Activated naive CD4-positive, alpha-beta T cell treated with anti-CD3 and anti-CD28 coated beads for 36 hours (primary cell): ENCODE data around the gene KLF2. TPM values are rescaled to one million over a fixed set of nuclear protein-coding genes. Genes with fewer than 3 reads are reported as not detected.
"Not testable (repeated sequence)": the region's sequence is repeated elsewhere in the genome, so short reads cannot be mapped to it uniquely, and the experiment has no call there.

Source experiments
- CTCF ChIA-PET: fragments of 350-600 bp; sonication (Branson Sonifier 250); formaldehyde crosslinking; loops from one replicate; lab custom pipeline; 2021; ENCODE audit warnings: antibody characterized with exemption; lab: Charles Lee
- DNase-seq: peaks from one replicate; pipeline ENCODE4 v3.0.0-alpha.2; 2020
- H3K27ac Mint-ChIP-seq: one replicate; pipeline ENCODE4 v1.8.0; 2021; ENCODE audit warnings: mild to moderate bottlenecking, mixed read lengths
- H3K27me3 Mint-ChIP-seq: one replicate; pipeline ENCODE4 v1.8.0; 2021; ENCODE audit warnings: low read depth, mixed read lengths
- H3K36me3 Mint-ChIP-seq: one replicate; pipeline ENCODE4 v1.8.0; 2021; ENCODE audit warnings: low read depth, mixed read lengths
- H3K4me1 Mint-ChIP-seq: one replicate; pipeline ENCODE4 v1.8.0; 2021; ENCODE audit warnings: low read depth, mixed read lengths
- H3K4me3 Mint-ChIP-seq: one replicate; pipeline ENCODE4 v1.8.0; 2021; ENCODE audit warnings: mild to moderate bottlenecking, moderate library complexity, mixed read lengths
- H3K9me3 Mint-ChIP-seq: one replicate; pipeline ENCODE4 v1.8.0; 2021; ENCODE audit warnings: mixed read lengths
- intact Hi-C: fragments of 100-400 bp; cut with micrococcal nuclease; formaldehyde crosslinking; loops from one replicate; pipeline ENCODE4 v1.15.1; 2023
- total RNA-seq, 2 experiments: library from RNA; stranded (reverse); gene quantifications; one replicate each; pipeline ENCODE4 v1.2.3, GENCODE V29; 2021

KLF2 gene
- total RNA-seq, 2 experiments from 2014 or later = 0.22 to 0.69 TPM

DNA sequence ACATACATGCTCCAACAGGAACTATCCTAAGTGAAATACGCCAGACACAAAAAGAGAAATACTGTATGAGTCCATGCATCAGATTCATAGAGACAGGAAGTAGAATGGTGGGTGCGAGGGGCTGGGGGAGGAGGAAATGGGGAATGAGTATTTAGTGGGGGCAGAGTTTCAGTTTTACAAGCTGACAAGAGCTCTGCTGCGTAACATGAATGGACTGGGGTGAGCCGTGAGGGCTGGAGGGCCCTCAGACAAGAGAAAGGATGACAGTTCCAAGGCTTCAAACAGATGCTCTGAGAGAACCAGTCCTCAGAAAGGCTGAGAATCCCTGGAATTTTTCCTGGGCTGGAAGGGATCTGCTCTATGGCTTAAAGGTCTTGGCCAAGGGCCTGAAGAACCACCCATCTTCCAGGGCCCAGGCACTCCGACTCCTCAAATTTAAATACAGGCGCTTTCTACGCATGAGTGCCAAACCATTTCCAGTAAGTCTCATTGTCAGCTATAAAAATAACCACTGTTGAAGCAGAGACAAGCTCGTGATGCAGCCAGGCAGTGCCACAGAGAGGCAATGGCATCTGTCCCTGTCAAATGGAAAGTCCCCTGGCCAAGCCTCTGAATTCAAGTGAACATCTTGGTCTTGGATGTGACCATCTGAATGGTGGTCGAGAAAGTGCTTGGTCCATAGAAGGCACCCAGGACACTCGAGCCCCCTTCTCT lies 17.5 kb downstream of the KLF2 start:
- DNase-seq = peak; percentile 83
- CTCF ChIA-PET = interaction anchor here (1.0 to 2.1 kb wide), 5 partner anchors 35 to 97 kb away, joined by 3 to 11 read pairs (median 3); no protein-coding TSS in a partner anchor
- Mint-ChIP-seq H3K27me3 (no peaks in the 10 kb centered on the region), H3K4me1 (peaks cover 53% of the 10 kb centered on the region), H3K27ac (peak overlapping the region; percentile 59), H3K4me3 (peak overlapping the region; percentile 39), H3K9me3 (no peaks in the 10 kb centered on the region), H3K36me3 (no peaks in the 10 kb centered on the region)
- intact Hi-C loops = loop anchor here (1.0 to 2.0 kb wide), 2 partner anchors 19 to 29 kb away; no protein-coding TSS in a partner anchor

- Mint-ChIP-seq H3K4me3 (no peak overlapping the region), H3K9me3 (no peaks in the 10 kb centered on the region), H3K27me3 (no peaks in the 10 kb centered on the region), H3K36me3 (no peaks in the 10 kb centered on the region), H3K27ac (no peak overlapping the region), H3K4me1 (peaks cover 44% of the 10 kb centered on the region)
- CTCF ChIA-PET = interaction anchor here (1.2 to 2.1 kb wide), 4 partner anchors 12 to 96 kb away, joined by 3 to 11 read pairs (median 5); no protein-coding TSS in a partner anchor
- intact Hi-C loops = loop anchor here (2.0 kb wide), 1 partner anchor 18 kb away; no protein-coding TSS in a partner anchor
- DNase-seq = no peak
Observed at GRCh38 chr19:16343156-16343555, 18.5 kb downstream of the KLF2 start.

- Mint-ChIP-seq H3K4me1 (peaks cover 31% of the 10 kb centered on the region), H3K27me3 (no peaks in the 10 kb centered on the region), H3K27ac (no peak overlapping the region), H3K36me3 (no peaks in the 10 kb centered on the region), H3K4me3 (no peak overlapping the region), H3K9me3 (no peaks in the 10 kb centered on the region)
- CTCF ChIA-PET = interaction anchor here (0.6 kb wide), 1 partner anchor 66 kb away, joined by 3 read pairs; no protein-coding TSS in a partner anchor
- DNase-seq = no peak
- intact Hi-C loops = no loop called here
Observed at GRCh38 chr19:16345457-16345856, 20.8 kb downstream of the KLF2 start.

DNA sequence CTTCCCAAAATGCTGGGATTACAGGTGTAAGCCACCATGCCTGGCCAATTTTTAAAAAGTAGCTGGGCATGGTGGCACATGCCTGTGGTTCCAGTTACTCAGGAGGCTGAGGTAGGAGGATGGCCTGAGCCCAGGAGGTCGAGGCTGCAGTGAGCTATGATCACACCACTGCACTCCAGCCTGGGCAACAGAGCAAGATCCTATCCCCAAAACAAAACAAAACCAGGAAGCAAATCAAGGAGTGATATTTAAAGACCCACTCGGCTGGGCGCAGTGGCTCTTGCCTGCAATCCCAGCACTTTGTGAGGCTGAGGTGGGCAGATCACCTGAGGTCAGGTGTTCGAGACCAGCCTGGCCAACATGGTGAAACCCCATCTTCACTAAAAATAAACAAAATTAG lies 22.5 kb downstream of the KLF2 start:
- CTCF ChIA-PET = interaction anchor here (0.7 to 1.8 kb wide), 2 partner anchors 15 to 39 kb away, joined by 3 read pairs; no protein-coding TSS in a partner anchor
- H3K27me3 Mint-ChIP-seq, DNase-seq, H3K4me3 Mint-ChIP-seq, H3K9me3 Mint-ChIP-seq, H3K27ac Mint-ChIP-seq, H3K36me3 Mint-ChIP-seq, intact Hi-C loops: not testable (repeated sequence)
- peaks cover 32% of the 10 kb centered on the region for H3K4me1 Mint-ChIP-seq

GRCh38 chr19:16347706-16348105 lies 23.1 kb downstream of the KLF2 start:
- H3K27me3 Mint-ChIP-seq = no peaks in the 10 kb centered on the region
- CTCF ChIA-PET = interaction anchor here (0.7 to 1.8 kb wide), 2 partner anchors 14 to 39 kb away, joined by 3 read pairs; no protein-coding TSS in a partner anchor
- H3K36me3 Mint-ChIP-seq = no peaks in the 10 kb centered on the region
- DNase-seq = no peak
- peaks cover 27% of the 10 kb centered on the region for H3K4me1 Mint-ChIP-seq
- no peaks in the 10 kb centered on the region for H3K9me3 Mint-ChIP-seq
- intact Hi-C loops = no loop called here
- no peak overlapping the region for H3K4me3 Mint-ChIP-seq
- no peak overlapping the region for H3K27ac Mint-ChIP-seq

- intact Hi-C loops = no loop called here
- peaks cover 27% of the 10 kb centered on the region for H3K4me1 Mint-ChIP-seq
- peaks cover 5% of the 10 kb centered on the region for H3K36me3 Mint-ChIP-seq
- no peak overlapping the region for H3K27ac Mint-ChIP-seq
- no peak for DNase-seq
- no peaks in the 10 kb centered on the region for H3K9me3 Mint-ChIP-seq
- no peak overlapping the region for H3K4me3 Mint-ChIP-seq
- CTCF ChIA-PET = no interaction called here
- no peaks in the 10 kb centered on the region for H3K27me3 Mint-ChIP-seq
Observed at GRCh38 chr19:16349551-16350152, 25.0 kb downstream of the KLF2 start.

DNA sequence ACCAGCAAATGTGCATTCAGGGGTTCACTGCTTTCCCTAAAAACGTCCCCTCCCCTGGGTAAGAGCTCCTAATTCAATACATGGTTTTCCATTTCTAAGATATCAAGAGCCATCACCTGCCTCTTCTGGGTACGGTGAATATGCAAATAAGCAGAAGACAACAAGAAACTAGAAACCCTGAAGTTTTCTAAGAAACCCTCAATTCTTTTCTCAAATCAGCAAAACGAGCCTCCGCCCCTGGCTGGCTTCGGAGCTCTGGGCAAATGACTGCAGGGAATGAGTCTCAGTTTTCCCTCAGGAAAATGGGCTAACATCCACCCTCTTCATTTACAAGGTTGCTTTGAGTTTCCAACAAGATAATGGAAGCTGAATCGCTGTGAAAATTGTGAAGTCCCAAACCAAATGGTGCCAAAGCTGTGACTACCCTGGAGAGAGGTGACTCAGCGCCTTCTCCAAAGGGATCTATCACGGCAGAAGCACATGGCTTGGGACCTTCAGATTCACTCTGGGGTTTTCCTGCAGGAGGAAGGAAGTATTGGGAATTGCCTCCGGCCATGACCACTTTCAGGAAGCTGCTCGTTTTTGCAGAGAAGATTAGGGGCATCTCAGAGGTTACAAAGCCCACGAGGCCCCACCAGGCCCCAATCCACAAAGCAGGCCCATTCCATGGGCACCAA lies 26.6 kb downstream of the KLF2 start:
- CTCF ChIA-PET = interaction anchor here (1.2 kb wide), 1 partner anchor 25 kb away, joined by 3 read pairs; no protein-coding TSS in a partner anchor
- no peak overlapping the region for H3K4me3 Mint-ChIP-seq
- peaks cover 36% of the 10 kb centered on the region for H3K4me1 Mint-ChIP-seq
- no peak for DNase-seq
- H3K9me3 Mint-ChIP-seq = no peaks in the 10 kb centered on the region
- H3K36me3 Mint-ChIP-seq = peaks cover 5% of the 10 kb centered on the region
- H3K27me3 Mint-ChIP-seq = no peaks in the 10 kb centered on the region
- H3K27ac Mint-ChIP-seq = no peak overlapping the region
- intact Hi-C loops = no loop called here

DNA sequence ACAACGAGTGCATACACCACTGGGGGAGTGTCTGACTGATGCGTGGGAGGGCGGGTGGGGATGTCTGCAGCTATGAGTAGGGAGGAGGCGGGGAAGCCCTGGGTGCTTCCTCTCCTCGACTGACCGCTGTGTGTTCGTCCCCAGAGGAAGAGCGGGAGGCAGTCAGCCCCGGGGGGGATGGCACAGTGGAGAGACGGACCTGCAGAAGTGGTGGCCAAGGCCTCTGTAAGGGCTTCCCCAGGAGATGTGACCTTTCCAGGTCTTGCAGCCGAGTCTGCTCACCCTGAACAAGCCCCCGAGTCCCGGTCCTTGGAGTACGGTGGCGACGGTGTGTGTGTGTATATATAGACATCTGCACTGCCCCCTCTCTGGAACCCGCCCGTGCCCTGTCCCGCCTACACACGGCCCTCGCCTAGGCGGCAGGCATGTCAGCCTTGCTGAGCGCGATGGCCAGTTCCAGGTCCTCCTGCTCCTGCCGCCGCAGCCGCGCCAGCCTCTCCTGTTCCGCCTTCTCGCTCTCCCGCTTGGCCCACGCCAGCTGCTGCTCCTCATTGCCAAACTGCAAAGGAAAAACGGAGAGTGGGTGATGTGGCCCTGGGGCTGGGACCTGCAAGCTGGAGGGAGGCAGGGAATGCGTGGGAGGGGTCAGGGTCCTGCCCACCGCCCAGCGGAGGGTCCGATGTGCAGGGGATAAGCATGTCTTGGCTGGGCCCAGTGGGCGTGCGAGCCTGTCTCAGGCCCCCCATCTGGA lies 30.8 kb downstream of the KLF2 start:
- no peak overlapping the region for H3K4me3 Mint-ChIP-seq
- peaks cover 67% of the 10 kb centered on the region for H3K4me1 Mint-ChIP-seq
- CTCF ChIA-PET = interaction anchor here (1.2 kb wide), 1 partner anchor 12 kb away, joined by 3 read pairs; no protein-coding TSS in a partner anchor
- H3K27me3 Mint-ChIP-seq = no peaks in the 10 kb centered on the region
- intact Hi-C loops = no loop called here
- no peak overlapping the region for H3K27ac Mint-ChIP-seq
- DNase-seq = no peak
- H3K36me3 Mint-ChIP-seq = peaks cover 5% of the 10 kb centered on the region
- H3K9me3 Mint-ChIP-seq = no peaks in the 10 kb centered on the region

DNA sequence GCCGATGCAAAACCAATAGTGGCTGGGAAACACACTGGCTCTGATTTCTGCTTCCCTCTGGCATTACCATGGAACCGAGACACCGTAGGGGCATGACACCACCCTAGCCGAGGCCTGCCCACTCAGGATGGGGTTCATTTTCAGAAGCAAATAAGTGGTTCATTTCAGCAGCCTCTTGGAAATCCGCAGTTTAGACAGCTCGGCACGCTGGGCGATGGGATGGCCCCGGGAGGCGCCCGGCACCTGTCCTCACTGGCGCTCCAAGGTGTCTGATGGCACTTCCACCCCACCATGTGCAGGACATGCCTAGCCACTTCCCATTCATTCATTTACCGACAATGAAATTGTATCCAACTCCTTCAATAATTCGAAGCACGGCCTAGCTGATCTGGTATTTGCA lies 33.8 kb downstream of the KLF2 start:
- Mint-ChIP-seq H3K4me1 (peaks cover 73% of the 10 kb centered on the region), H3K9me3 (no peaks in the 10 kb centered on the region), H3K4me3 (no peak overlapping the region), H3K27me3 (no peaks in the 10 kb centered on the region), H3K27ac (no peak overlapping the region), H3K36me3 (peaks cover 7% of the 10 kb centered on the region)
- intact Hi-C loops = no loop called here
- CTCF ChIA-PET = interaction anchor here (1.7 kb wide), 1 partner anchor 24 kb away, joined by 5 read pairs; no protein-coding TSS in a partner anchor
- DNase-seq = no peak

DNA sequence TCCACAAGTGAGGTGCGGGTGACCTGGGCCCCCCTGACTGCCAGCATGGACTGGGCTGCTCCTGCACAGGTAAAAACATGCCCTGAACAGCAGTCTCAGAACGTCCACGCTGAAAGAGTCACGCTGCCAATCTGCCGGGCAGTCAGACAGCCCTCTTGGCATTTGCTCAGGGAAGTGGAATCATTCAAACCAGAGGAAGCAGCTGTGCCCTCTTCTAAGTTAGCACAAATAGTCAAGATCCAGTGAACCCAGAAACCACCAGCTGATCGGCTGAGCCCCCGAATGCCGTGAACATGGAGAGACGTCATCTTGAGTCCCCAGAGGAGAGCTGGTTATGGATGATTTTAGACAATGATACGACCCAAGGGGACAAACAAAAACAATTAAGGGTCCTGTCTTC lies 34.4 kb downstream of the KLF2 start:
- H3K36me3 Mint-ChIP-seq = peaks cover 7% of the 10 kb centered on the region
- no peak overlapping the region for H3K4me3 Mint-ChIP-seq
- peaks cover 80% of the 10 kb centered on the region for H3K4me1 Mint-ChIP-seq
- DNase-seq = no peak
- intact Hi-C loops = no loop called here
- CTCF ChIA-PET = interaction anchor here (1.7 kb wide), 1 partner anchor 24 kb away, joined by 5 read pairs; no protein-coding TSS in a partner anchor
- no peaks in the 10 kb centered on the region for H3K27me3 Mint-ChIP-seq
- no peak overlapping the region for H3K27ac Mint-ChIP-seq
- H3K9me3 Mint-ChIP-seq = no peaks in the 10 kb centered on the region

GRCh38 chr19:16359964-16360363 lies 35.3 kb downstream of the KLF2 start:
- DNase-seq = peak; percentile 36
- Mint-ChIP-seq H3K4me3 (no peak overlapping the region), H3K9me3 (no peaks in the 10 kb centered on the region), H3K27ac (no peak overlapping the region), H3K4me1 (peaks cover 82% of the 10 kb centered on the region), H3K27me3 (no peaks in the 10 kb centered on the region), H3K36me3 (peaks cover 4% of the 10 kb centered on the region)
- intact Hi-C loops = loop anchor here (1.0 to 2.0 kb wide), 2 partner anchors 11 to 17 kb away; no protein-coding TSS in a partner anchor
- CTCF ChIA-PET = interaction anchor here (1.0 to 1.3 kb wide), 2 partner anchors 23 to 109 kb away, joined by 3 to 4 read pairs; no protein-coding TSS in a partner anchor
